Measurements from ENCODE around the gene USP50.
"Not testable (repeated sequence)": the region's sequence is repeated elsewhere in the genome, so short reads cannot be mapped to it uniquely, and the experiment has no call there.

USP50 gene

DNA sequence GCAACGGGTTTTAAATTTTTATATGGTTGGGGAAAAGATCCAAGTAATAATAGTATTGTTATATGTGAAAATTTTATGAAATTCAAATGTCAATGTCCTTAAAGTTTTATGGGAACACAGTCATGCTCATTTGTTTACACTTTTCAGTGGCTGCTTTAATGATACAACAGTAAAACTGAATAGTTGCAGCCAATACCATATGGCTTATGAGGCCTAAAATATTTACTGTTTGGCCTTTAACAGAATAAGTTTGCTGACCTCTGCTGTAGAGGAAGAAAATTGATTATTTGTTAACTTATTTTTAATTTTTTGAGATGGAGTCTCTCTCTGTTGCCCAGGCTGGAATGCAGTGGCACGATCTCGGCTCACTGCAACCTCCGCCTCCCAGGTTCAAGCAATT, 44.7 kb downstream of the USP50 start:
- DNase-seq: no peak

GRCh38 chr15:50500352-50500751, 46.1 kb downstream of the USP50 start:
- DNase-seq: no peak

GRCh38 chr15:50496692-50497091, 49.8 kb downstream of the USP50 start:
- DNase-seq: no peak

DNA sequence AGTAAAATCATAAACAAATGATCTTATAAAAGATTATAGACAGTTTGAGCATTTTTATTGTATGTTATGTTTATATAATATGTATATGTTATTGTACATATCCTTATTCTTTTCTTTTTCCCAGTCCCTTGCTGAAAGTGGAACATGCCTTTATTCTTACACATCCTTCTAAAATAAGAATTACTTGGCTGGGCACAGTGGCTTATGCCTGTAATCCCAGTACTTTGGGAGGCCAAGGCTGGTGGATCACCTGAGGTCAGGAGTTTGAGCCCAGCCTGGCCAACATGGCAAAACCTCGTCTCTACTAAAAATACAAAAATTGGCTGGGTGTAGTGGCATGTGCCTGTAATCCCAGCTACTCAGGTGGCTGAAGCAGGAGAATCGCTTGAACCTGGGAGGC, 51.9 kb downstream of the USP50 start:
- not testable (repeated sequence) for DNase-seq

- DNase-seq: no peak
These were observed 52.8 kb downstream of the USP50 start for GRCh38 chr15:50493625-50494024.

DNA sequence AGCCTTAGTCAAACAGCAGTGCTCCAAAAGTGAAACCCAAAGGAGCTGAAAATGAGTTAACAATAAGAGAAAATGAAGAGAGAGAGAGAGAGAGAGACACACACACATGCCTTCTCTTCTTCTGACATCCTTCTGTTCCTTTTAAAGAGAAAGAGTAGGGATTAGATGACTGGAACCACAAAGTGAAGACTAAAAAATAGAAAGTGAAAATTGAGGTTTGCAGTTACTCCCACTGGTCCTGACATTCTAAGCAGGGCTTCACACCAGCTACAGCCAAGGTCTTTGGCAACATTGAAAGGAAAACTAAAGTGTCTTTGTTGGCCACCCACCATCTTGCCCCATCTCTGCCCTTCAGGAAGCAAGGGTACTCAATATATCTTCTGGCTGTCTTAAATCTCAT, 59.2 kb downstream of the USP50 start:
- DNase-seq: no peak

- no peak for DNase-seq
These were observed 61.1 kb downstream of the USP50 start for GRCh38 chr15:50485389-50485788.

- DNase-seq: no peak
These were observed 61.7 kb downstream of the USP50 start for GRCh38 chr15:50484781-50485180.

GRCh38 chr15:50476143-50476542, 70.3 kb downstream of the USP50 start:
- DNase-seq: no peak

DNA sequence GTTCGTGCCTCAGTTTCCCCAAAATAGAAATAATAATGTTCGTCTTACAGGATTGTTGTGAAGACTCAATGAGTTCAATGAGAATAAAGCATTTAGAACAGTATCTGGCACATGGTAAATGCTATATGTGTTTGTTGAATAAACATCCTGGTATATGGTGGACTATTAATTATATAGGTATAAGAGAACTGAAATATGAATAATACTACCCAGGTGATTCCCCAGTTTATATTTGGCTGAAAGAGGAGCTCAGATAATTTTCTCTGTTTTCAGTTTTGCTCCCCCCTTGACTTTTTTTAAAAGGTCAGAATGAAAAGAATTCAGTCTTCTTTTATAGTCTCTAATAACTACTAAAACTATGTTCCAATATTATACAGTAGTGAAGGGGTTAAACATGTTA, 75.4 kb downstream of the USP50 start:
- no peak for DNase-seq

GRCh38 chr15:50463423-50464358, 82.8 kb downstream of the USP50 start:
- no peak for DNase-seq

DNA sequence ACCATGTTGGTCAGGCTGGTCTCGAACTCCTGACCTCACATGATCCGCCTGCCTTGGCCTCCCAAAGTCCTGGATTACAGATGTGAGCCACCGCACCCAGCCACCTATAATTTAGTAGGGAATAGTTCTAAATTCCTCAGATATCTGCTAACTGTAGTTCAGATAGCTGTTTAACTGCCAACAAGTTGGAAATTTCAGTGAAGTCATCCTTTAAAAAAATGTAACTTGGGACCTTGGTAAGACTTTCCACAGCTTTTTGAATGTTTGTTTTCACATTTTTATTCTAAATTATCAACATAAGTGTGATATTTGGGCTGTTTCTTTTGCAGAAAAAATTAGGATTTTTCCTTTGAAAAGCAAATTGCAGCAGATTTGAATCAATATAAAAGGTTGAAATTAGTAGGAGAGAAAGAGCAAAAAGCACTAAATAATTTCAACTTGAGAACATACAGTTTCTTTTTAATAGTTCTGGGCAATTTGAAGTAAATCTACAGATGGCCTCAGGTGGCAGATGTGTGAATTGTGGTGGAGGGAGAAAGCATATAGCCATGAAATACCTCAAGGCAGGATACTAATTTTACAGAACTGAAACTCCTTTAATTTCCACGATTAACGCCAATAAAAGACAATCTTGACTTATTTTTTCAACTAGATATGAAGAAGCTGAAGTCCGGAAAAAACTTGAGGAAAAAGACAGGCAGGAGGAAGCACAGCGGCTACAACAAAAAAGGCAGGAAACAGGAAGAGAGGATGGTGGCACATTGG, 87.9 kb downstream of the USP50 start:
- DNase-seq: no peak

DNA sequence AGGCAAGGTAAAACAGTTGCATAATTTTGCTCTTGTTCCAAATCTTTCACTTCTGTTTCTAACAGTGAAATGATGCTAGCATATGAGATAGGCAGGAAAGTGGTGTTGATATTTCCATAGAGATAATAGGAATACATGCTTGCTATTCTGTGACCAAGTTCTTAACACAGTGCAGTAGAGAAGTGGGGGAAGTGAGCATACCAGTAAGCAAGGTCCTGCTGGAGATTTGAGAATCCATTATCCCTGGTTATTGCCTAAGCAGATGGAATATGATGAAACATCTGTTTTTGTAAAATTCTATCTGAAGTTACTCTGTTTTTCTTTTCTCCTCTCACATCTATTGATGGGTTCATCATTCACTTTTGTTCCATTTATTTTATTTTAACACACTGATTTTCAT, 93.5 kb downstream of the USP50 start:
- no peak for DNase-seq
